Measurements from ENCODE around the gene BARHL1. TPM values are rescaled to one million over a fixed set of nuclear protein-coding genes. Genes with fewer than 3 reads are reported as not detected.

BARHL1 gene
- total RNA-seq, 4 donors from 2014 or later: not detected

- ATAC-seq (ENCODE audit: low FRiP score): no peak
- DNase-seq (ENCODE audit: low spot score): no peak
- no peak for TF ChIP-seq CTCF (IDR thresholded peaks at IDR 0.05)
These were observed 26.9 kb upstream of the BARHL1 start for GRCh38 chr9:132555528-132555927.

GRCh38 chr9:132556235-132556634 is 26.2 kb upstream of the BARHL1 start:
- ATAC-seq (ENCODE audit: low FRiP score) (no peak), DNase-seq (ENCODE audit: low spot score) (no peak)
- TF ChIP-seq CTCF (IDR thresholded peaks at IDR 0.05): no peak

GRCh38 chr9:132556714-132557113 is 25.7 kb upstream of the BARHL1 start:
- no peak for TF ChIP-seq CTCF (IDR thresholded peaks at IDR 0.05)
- DNase-seq (ENCODE audit: low spot score) (no peak), ATAC-seq (ENCODE audit: low FRiP score) (no peak)

GRCh38 chr9:132557159-132557558 is 25.2 kb upstream of the BARHL1 start:
- TF ChIP-seq CTCF (IDR thresholded peaks at IDR 0.05): no peak
- DNase-seq (ENCODE audit: low spot score) (no peak), ATAC-seq (ENCODE audit: low FRiP score) (no peak)

GRCh38 chr9:132559711-132560110 is 22.7 kb upstream of the BARHL1 start:
- ATAC-seq (ENCODE audit: low FRiP score) (no peak), DNase-seq (ENCODE audit: low spot score) (no peak)
- no peak for TF ChIP-seq CTCF (IDR thresholded peaks at IDR 0.05)

GRCh38 chr9:132560616-132561202 is 21.7 kb upstream of the BARHL1 start:
- no peak for TF ChIP-seq CTCF (IDR thresholded peaks at IDR 0.05)
- no peak for DNase-seq (ENCODE audit: low spot score)
- ATAC-seq (ENCODE audit: low FRiP score): no peak

GRCh38 chr9:132562306-132562573 is 20.2 kb upstream of the BARHL1 start:
- ATAC-seq (ENCODE audit: low FRiP score): no peak
- DNase-seq (ENCODE audit: low spot score): no peak
- TF ChIP-seq CTCF (IDR thresholded peaks at IDR 0.05): no peak

Data from omental fat pad (tissue), 4 donors.